IMR-90 (cell line): ENCODE data around the gene AMOTL1.

Experiments
- ELK1 ChIP-seq: fragments of 150-350 bp; IDR thresholded peaks from 2 replicates; pipeline ENCODE4 v1.6.1; 2016; ENCODE audit warnings: low read depth, mild to moderate bottlenecking, low read length, moderate library complexity, borderline replicate concordance
- FOS ChIP-seq: fragments of 150-350 bp; IDR thresholded peaks from 2 replicates; pipeline ENCODE4 v1.6.1; 2016; ENCODE audit warnings: low read depth, low read length
- MAZ ChIP-seq: IDR thresholded peaks from 2 replicates; pipeline ENCODE4 v1.6.1; 2012; ENCODE audit warnings: low read depth, mild to moderate bottlenecking, low read length, improper control_type of control experiment, moderate library complexity, borderline replicate concordance
- POLR2A ChIP-seq: IDR thresholded peaks from 2 replicates; pipeline ENCODE4 v1.6.1; 2012; ENCODE audit warnings: mild to moderate bottlenecking, low read depth, low read length
- TF ChIP-seq, protein P1 (sequence below): conservative IDR thresholded peaks from 2 replicates; pipeline ENCODE4 v1.5.1; 2012; ENCODE audit warnings: mild to moderate bottlenecking, low read depth, low read length, improper control_type of control experiment

- TF ChIP-seq FOS (no peak), ELK1 (no peak), POLR2A (no peak), MAZ (no peak)
- TF ChIP-seq, protein P1, sequence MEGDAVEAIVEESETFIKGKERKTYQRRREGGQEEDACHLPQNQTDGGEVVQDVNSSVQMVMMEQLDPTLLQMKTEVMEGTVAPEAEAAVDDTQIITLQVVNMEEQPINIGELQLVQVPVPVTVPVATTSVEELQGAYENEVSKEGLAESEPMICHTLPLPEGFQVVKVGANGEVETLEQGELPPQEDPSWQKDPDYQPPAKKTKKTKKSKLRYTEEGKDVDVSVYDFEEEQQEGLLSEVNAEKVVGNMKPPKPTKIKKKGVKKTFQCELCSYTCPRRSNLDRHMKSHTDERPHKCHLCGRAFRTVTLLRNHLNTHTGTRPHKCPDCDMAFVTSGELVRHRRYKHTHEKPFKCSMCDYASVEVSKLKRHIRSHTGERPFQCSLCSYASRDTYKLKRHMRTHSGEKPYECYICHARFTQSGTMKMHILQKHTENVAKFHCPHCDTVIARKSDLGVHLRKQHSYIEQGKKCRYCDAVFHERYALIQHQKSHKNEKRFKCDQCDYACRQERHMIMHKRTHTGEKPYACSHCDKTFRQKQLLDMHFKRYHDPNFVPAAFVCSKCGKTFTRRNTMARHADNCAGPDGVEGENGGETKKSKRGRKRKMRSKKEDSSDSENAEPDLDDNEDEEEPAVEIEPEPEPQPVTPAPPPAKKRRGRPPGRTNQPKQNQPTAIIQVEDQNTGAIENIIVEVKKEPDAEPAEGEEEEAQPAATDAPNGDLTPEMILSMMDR = no peak
These were observed 114.8 kb downstream of the AMOTL1 start for GRCh38 chr11:94882931-94883330.
